ENCODE results near the gene SHB. TPM values are rescaled to one million over a fixed set of nuclear protein-coding genes. Genes with fewer than 3 reads are reported as not detected.

Gene SHB
- total and polyA plus RNA-seq, 2 of the 13 experiments (the other 11 are each of a cell fraction or from before 2014, with no cell fraction given), result 19.4 to 20.7 TPM

DNA sequence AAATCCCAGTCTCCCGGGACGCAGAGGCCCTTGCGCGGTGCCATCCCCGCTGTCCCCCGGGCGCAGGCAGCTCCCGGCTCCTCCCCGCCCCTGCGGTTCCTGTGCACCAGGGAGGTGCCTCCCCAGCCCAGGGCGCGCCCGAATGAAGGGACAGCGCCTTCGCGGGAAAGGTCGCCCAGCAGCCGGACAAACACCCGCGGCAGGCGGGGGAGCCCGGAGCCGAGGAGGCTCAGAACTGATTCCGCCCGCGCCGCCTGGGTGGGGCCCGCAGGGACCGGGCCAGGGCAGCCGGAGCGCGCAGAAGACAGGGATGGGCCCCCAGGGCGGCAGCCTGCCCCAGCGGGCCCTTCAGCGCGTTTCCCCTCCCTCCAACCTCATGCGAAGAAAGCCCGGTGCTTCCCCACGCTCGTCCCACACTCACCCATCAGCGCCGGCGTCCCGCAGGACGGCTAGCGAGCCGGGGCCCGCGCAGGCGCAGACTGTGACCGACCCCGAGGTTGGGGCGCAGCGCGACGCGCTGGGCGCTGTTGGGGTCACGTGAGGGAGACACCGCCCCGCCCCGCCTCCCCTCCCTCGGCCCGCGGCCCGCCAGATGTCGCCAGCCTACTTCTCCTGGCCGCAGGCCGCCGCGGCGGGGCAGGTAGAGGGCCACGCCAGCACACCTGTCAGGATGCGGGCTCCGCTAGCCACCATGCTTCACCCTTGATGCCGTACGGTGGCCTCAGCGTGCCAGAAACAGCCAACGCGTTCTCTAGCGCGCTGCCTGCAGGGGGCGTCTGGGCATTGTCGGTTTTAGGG lies 165.2 kb downstream of the SHB start, which contains the start of gene SLC25A51 (continued):
- TF ChIP-seq ZNF251 (CRISPR knock-in tag; IDR thresholded peaks at IDR 0.05), result no peak
- TF ChIP-seq, protein P1, sequence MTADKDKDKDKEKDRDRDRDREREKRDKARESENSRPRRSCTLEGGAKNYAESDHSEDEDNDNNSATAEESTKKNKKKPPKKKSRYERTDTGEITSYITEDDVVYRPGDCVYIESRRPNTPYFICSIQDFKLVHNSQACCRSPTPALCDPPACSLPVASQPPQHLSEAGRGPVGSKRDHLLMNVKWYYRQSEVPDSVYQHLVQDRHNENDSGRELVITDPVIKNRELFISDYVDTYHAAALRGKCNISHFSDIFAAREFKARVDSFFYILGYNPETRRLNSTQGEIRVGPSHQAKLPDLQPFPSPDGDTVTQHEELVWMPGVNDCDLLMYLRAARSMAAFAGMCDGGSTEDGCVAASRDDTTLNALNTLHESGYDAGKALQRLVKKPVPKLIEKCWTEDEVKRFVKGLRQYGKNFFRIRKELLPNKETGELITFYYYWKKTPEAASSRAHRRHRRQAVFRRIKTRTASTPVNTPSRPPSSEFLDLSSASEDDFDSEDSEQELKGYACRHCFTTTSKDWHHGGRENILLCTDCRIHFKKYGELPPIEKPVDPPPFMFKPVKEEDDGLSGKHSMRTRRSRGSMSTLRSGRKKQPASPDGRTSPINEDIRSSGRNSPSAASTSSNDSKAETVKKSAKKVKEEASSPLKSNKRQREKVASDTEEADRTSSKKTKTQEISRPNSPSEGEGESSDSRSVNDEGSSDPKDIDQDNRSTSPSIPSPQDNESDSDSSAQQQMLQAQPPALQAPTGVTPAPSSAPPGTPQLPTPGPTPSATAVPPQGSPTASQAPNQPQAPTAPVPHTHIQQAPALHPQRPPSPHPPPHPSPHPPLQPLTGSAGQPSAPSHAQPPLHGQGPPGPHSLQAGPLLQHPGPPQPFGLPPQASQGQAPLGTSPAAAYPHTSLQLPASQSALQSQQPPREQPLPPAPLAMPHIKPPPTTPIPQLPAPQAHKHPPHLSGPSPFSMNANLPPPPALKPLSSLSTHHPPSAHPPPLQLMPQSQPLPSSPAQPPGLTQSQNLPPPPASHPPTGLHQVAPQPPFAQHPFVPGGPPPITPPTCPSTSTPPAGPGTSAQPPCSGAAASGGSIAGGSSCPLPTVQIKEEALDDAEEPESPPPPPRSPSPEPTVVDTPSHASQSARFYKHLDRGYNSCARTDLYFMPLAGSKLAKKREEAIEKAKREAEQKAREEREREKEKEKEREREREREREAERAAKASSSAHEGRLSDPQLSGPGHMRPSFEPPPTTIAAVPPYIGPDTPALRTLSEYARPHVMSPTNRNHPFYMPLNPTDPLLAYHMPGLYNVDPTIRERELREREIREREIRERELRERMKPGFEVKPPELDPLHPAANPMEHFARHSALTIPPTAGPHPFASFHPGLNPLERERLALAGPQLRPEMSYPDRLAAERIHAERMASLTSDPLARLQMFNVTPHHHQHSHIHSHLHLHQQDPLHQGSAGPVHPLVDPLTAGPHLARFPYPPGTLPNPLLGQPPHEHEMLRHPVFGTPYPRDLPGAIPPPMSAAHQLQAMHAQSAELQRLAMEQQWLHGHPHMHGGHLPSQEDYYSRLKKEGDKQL (CRISPR knock-in tag; IDR thresholded peaks at IDR 0.05; ENCODE audit: low read depth), result peak; percentile 20; the same call in 1 of the 2 replicates
- TF ChIP-seq, protein P2, sequence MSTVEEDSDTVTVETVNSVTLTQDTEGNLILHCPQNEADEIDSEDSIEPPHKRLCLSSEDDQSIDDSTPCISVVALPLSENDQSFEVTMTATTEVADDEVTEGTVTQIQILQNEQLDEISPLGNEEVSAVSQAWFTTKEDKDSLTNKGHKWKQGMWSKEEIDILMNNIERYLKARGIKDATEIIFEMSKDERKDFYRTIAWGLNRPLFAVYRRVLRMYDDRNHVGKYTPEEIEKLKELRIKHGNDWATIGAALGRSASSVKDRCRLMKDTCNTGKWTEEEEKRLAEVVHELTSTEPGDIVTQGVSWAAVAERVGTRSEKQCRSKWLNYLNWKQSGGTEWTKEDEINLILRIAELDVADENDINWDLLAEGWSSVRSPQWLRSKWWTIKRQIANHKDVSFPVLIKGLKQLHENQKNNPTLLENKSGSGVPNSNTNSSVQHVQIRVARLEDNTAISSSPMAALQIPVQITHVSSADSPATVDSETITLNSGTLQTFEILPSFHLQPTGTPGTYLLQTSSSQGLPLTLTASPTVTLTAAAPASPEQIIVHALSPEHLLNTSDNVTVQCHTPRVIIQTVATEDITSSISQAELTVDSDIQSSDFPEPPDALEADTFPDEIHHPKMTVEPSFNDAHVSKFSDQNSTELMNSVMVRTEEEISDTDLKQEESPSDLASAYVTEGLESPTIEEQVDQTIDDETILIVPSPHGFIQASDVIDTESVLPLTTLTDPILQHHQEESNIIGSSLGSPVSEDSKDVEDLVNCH (CRISPR knock-in tag; IDR thresholded peaks at IDR 0.05), result no peak
- TF ChIP-seq MED1 (CRISPR knock-in tag; IDR thresholded peaks at IDR 0.05), result peak; percentile 86
- TF ChIP-seq, protein P3, sequence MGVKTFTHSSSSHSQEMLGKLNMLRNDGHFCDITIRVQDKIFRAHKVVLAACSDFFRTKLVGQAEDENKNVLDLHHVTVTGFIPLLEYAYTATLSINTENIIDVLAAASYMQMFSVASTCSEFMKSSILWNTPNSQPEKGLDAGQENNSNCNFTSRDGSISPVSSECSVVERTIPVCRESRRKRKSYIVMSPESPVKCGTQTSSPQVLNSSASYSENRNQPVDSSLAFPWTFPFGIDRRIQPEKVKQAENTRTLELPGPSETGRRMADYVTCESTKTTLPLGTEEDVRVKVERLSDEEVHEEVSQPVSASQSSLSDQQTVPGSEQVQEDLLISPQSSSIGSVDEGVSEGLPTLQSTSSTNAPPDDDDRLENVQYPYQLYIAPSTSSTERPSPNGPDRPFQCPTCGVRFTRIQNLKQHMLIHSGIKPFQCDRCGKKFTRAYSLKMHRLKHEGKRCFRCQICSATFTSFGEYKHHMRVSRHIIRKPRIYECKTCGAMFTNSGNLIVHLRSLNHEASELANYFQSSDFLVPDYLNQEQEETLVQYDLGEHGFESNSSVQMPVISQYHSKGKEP (CRISPR knock-in tag; IDR thresholded peaks at IDR 0.05), result 0 out of 2 replicates have a peak, but pooled peaks have one; percentile 50
- TF ChIP-seq SYNCRIP (IDR thresholded peaks at IDR 0.05; ENCODE audit: insufficient read depth, low read depth, low read length), result no peak
- TF ChIP-seq, protein P4, sequence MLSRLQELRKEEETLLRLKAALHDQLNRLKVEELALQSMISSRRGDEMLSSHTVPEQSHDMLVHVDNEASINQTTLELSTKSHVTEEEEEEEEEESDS (CRISPR knock-in tag; IDR thresholded peaks at IDR 0.05; ENCODE audit: borderline replicate concordance), result 0 out of 2 replicates have a peak, but pooled peaks have one; percentile 10
- TF ChIP-seq, protein P5, sequence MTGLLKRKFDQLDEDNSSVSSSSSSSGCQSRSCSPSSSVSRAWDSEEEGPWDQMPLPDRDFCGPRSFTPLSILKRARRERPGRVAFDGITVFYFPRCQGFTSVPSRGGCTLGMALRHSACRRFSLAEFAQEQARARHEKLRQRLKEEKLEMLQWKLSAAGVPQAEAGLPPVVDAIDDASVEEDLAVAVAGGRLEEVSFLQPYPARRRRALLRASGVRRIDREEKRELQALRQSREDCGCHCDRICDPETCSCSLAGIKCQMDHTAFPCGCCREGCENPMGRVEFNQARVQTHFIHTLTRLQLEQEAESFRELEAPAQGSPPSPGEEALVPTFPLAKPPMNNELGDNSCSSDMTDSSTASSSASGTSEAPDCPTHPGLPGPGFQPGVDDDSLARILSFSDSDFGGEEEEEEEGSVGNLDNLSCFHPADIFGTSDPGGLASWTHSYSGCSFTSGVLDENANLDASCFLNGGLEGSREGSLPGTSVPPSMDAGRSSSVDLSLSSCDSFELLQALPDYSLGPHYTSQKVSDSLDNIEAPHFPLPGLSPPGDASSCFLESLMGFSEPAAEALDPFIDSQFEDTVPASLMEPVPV (CRISPR knock-in tag; IDR thresholded peaks at IDR 0.05), result peak; percentile 96; the same call in 1 of the 2 replicates
- TF ChIP-seq ZMYM3 (CRISPR knock-in tag; IDR thresholded peaks at IDR 0.05), result peak; percentile 69; the same call in 1 of the 2 replicates

Measured in HepG2 (cell line).